WI38 (cell line): ENCODE data around the gene ARHGDIA.

ENCODE experiments used
- H3K4me3 ChIP-seq: 2 replicates; pipeline ENCODE4 v1.5.1; 2011; ENCODE audit warnings: low read depth, mild to moderate bottlenecking, control low read depth, low read length
- TF ChIP-seq, protein P1 (sequence below): IDR thresholded peaks from 2 replicates; pipeline ENCODE4 v1.5.1; 2012; ENCODE audit warnings: low read depth, mild to moderate bottlenecking, control low read depth, low read length

ARHGDIA gene

GRCh38 chr17:81909231-81909630 lies 38.1 kb upstream of the ARHGDIA start:
- TF ChIP-seq, protein P1, sequence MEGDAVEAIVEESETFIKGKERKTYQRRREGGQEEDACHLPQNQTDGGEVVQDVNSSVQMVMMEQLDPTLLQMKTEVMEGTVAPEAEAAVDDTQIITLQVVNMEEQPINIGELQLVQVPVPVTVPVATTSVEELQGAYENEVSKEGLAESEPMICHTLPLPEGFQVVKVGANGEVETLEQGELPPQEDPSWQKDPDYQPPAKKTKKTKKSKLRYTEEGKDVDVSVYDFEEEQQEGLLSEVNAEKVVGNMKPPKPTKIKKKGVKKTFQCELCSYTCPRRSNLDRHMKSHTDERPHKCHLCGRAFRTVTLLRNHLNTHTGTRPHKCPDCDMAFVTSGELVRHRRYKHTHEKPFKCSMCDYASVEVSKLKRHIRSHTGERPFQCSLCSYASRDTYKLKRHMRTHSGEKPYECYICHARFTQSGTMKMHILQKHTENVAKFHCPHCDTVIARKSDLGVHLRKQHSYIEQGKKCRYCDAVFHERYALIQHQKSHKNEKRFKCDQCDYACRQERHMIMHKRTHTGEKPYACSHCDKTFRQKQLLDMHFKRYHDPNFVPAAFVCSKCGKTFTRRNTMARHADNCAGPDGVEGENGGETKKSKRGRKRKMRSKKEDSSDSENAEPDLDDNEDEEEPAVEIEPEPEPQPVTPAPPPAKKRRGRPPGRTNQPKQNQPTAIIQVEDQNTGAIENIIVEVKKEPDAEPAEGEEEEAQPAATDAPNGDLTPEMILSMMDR = no peak

GRCh38 chr17:81908793-81909192 lies 37.7 kb upstream of the ARHGDIA start:
- no peak overlapping the region for H3K4me3 ChIP-seq
- TF ChIP-seq, protein P1 = no peak

More at GRCh38 chr17:81909231-81909630, 38.1 kb upstream of the ARHGDIA start:
- H3K4me3 ChIP-seq = no peak overlapping the region

- TF ChIP-seq, protein P1 = no peak
- no peak overlapping the region for H3K4me3 ChIP-seq
These were observed 36.3 kb upstream of the ARHGDIA start for GRCh38 chr17:81907219-81908145.

DNA sequence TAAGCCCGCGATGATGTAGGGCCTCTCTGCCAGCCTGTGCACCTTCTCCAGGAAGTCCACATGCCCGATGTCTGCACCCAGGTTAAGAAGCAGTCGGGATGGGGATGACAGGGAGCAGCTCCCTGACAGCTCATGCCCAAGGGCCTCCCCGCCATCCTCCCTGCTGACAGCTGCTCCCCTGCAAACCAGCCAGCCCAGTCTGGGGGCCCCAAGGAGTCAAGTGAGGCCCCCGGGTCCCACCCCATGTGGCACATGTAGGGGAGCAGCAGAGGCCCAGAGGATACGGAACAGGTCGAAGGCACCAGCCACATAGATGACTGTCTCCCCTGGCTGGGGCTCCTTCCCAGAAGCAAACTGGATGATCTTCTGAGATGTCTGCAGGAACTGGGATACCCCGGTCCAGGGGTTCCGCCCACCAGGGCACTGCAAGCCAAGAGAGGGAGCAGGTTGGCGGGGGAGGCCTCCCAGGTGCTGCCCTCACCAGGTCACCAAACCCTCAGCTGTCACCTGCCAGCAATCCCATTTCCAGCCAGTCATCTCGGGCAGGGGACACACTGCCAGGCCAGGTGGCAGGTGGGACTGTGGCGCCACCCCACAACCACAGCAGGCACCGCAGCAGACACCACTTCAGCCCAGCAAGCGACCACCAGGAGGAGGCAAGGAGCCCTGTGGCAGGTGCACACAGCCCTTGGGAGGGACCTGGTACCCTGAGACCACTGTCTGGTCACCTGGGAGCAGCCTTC lies 35.5 kb upstream of the ARHGDIA start:
- TF ChIP-seq, protein P1 = no peak
- no peak overlapping the region for H3K4me3 ChIP-seq

GRCh38 chr17:81905993-81906392 lies 34.9 kb upstream of the ARHGDIA start:
- TF ChIP-seq, protein P1 = no peak
- no peak overlapping the region for H3K4me3 ChIP-seq

DNA sequence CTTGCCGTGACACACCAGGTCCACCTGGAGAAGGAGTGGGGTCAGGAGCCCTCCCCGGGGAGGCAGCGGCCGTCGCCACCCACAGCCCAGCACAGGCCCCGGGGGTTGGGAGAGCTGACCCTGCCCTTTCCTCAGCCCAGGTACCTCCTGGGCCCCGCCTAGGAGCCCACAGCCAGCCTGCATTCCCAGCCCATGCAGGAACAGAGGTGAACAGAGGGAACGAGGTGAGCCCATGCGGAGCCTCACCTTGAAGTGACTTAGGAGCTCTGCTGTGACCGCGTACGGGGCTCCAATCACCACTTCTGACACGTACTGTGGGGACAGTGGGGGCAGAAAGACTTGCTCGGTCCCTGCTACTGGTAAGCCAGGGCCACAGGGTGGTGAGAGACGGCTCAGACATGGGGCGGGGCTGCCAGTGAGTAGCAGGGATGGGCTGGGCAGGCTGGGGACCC lies 34.3 kb upstream of the ARHGDIA start:
- TF ChIP-seq, protein P1 = no peak
- no peak overlapping the region for H3K4me3 ChIP-seq
